K562 (cell line): ENCODE data around the gene BLZF1. TPM values are rescaled to one million over a fixed set of nuclear protein-coding genes. Genes with fewer than 3 reads are reported as not detected.

Experiments
- ATAC-seq: fragments of 200-7000 bp; cut with Tn5 transposase; 3 replicates; pipeline ENCODE4 v1.9.1; 2020; ENCODE audit warnings: moderate library complexity
- BruUV-seq: library from RNA; stranded (reverse); fragments of 400-500 nt; replicated peaks from 2 replicates; lab custom pipeline; 2021; lab: Mats Ljungman, UMichigan
- CTCF ChIA-PET: fragments of 300-600 bp; formaldehyde crosslinking; extraction: SDS; loops from one replicate; lab custom pipeline; 2021; ENCODE audit warnings: low intra/inter-chr PET ratio; lab: Yijun Ruan, JAX
- POLR2A ChIA-PET: fragments of 300-600, 350-650 bp; sonication (Branson Sonifier 250); formaldehyde crosslinking; extraction: SDS; loops from one replicate; lab custom pipeline; 2021; ENCODE audit warnings: antibody characterized with exemption, inconsistent platforms; lab: Yijun Ruan, JAX
- DNase-seq, 4 experiments: peaks; one replicate each; pipeline versions ENCODE4 v3.0.0 to v3.0.0-alpha.2; 2011 to 2018; ENCODE audit warnings: low spot score in 3 of 4, mixed read lengths in 3 of 4; ENCODE audit errors: extremely low read depth in 1 of 4
- FAIRE-seq: peaks from 2 replicates; lab custom pipeline; 2011; peaks lifted over from hg19 to GRCh38; lab: Jason Lieb, UNC
- H2AFZ ChIP-seq: 2 replicates; pipeline ENCODE4 v1.6.0; 2011; ENCODE audit warnings: low read depth, low read length, control low read depth, inconsistent platforms
- H3K27ac ChIP-seq: fragments of 200-600 bp; 3 replicates; pipeline ENCODE4 v1.8.0; 2011; ENCODE audit warnings: low read depth, mild to moderate bottlenecking, control low read depth, inconsistent platforms, low read length, moderate library complexity, mixed read lengths; ENCODE audit errors: extremely low read depth
- H3K27me3 ChIP-seq, 2 experiments: fragments of 300-600 bp in 1 of 2; 2 replicates in 1 of 2; 3 replicates in 1 of 2; pipeline versions ENCODE4 v1.6.0 to v1.8.0; 2011; ENCODE audit warnings: inconsistent platforms in 2 of 2, low read length in 2 of 2, mild to moderate bottlenecking in 1 of 2, mixed read lengths in 1 of 2, moderate library complexity in 1 of 2; ENCODE audit not compliant: control insufficient read depth in 2 of 2, insufficient read depth in 2 of 2
- H3K36me3 ChIP-seq: fragments of 300-600 bp; 3 replicates; pipeline ENCODE4 v1.8.0; 2011; ENCODE audit warnings: mild to moderate bottlenecking, low read length, inconsistent platforms; ENCODE audit not compliant: control insufficient read depth, insufficient read depth
- H3K4me1 ChIP-seq, 2 experiments: fragments of 200-600 bp in 1 of 2; replicated peaks in 1 of 2; 2 replicates in 1 of 2; 3 replicates in 1 of 2; pipeline versions ENCODE4 v1.5.1 to v1.8.0; 2011; ENCODE audit warnings: inconsistent platforms in 2 of 2, low read length in 2 of 2, mild to moderate bottlenecking in 1 of 2, mixed read lengths in 1 of 2, moderate library complexity in 1 of 2; ENCODE audit not compliant: control insufficient read depth in 2 of 2, insufficient read depth in 2 of 2
- H3K4me2 ChIP-seq: 2 replicates; pipeline ENCODE4 v1.6.1; 2011; ENCODE audit warnings: low read length, control low read depth, inconsistent platforms, mixed read lengths; ENCODE audit not compliant: insufficient read depth
- H3K4me3 ChIP-seq: fragments of 200-600 bp; sonication (generic), shearing (Covaris generic); 2 replicates; pipeline ENCODE4 v1.5.1; 2016; ENCODE audit warnings: control low read depth, inconsistent platforms
- H3K79me2 ChIP-seq: fragments of 200-600 bp; 3 replicates; pipeline ENCODE4 v1.8.0; 2011; ENCODE audit warnings: low read length, inconsistent platforms; ENCODE audit not compliant: control insufficient read depth, insufficient read depth
- H3K9ac ChIP-seq, 2 experiments: 2 replicates each; pipeline versions ENCODE4 v1.6.0 to v1.6.1; 2011; ENCODE audit warnings: low read depth in 2 of 2, low read length in 2 of 2, control low read depth in 1 of 2, inconsistent platforms in 1 of 2, mild to moderate bottlenecking in 1 of 2, mixed read lengths in 1 of 2; ENCODE audit not compliant: insufficient read depth in 1 of 2
- H3K9me1 ChIP-seq: one replicate; pipeline ENCODE4 v1.6.0; 2011; ENCODE audit warnings: inconsistent platforms, mild to moderate bottlenecking, low read length, moderate library complexity; ENCODE audit not compliant: control insufficient read depth, insufficient read depth
- H3K9me3 ChIP-seq: replicated peaks from 2 replicates; pipeline ENCODE4 v1.5.1; 2011; ENCODE audit warnings: low read depth, low read length, inconsistent platforms; ENCODE audit not compliant: control insufficient read depth, insufficient read depth
- H4K20me1 ChIP-seq: replicated peaks from 2 replicates; pipeline ENCODE4 v1.6.1; 2011; ENCODE audit warnings: low read length, inconsistent platforms, mixed read lengths; ENCODE audit not compliant: control insufficient read depth, insufficient read depth
- CHD2 ChIP-seq: IDR thresholded peaks from 2 replicates; pipeline ENCODE4 v1.6.1; 2011; ENCODE audit warnings: low read depth, low read length
- CSDE1 ChIP-seq, 2 experiments: fragments of 450-650 bp; IDR thresholded peaks; 2 replicates each; pipeline ENCODE4 v1.6.1; 2016; ENCODE audit warnings: mild to moderate bottlenecking in 1 of 2
- DNMT1 ChIP-seq: fragments of 450-650 bp; IDR thresholded peaks from 2 replicates; pipeline ENCODE4 v1.6.1; 2016; ENCODE audit warnings: antibody characterized with exemption, mild to moderate bottlenecking
- EWSR1 ChIP-seq: fragments of 450-650 bp; IDR thresholded peaks from 2 replicates; pipeline ENCODE4 v1.6.1; 2018; ENCODE audit warnings: borderline replicate concordance, mild to moderate bottlenecking, low read depth, moderate library complexity; ENCODE audit not compliant: partially characterized antibody
- GTF2A2 ChIP-seq: IDR thresholded peaks from 2 replicates; pipeline ENCODE4 v1.6.1; 2016; ENCODE audit warnings: mild to moderate bottlenecking, missing genetic modification characterization, missing compliant biosample characterization
- KDM4B ChIP-seq, 2 experiments: fragments of 450-650 bp in 1 of 2; sonication (generic) in 1 of 2; IDR thresholded peaks; 2 replicates each; pipeline ENCODE4 v1.6.1; 2016 to 2017; ENCODE audit warnings: borderline replicate concordance in 2 of 2, antibody characterized with exemption in 1 of 2, low read depth in 1 of 2, mild to moderate bottlenecking in 1 of 2
- POLR2AphosphoS5 ChIP-seq: IDR thresholded peaks from 2 replicates; pipeline ENCODE4 v1.6.1; 2011; ENCODE audit warnings: mild to moderate bottlenecking, low read depth, low read length, moderate library complexity; ENCODE audit not compliant: control insufficient read depth, insufficient read depth
- SAFB2 ChIP-seq: fragments of 200-400 bp; formaldehyde crosslinking; IDR thresholded peaks from 2 replicates; pipeline ENCODE4 v1.6.1; 2018; ENCODE audit warnings: borderline replicate concordance, low read length, low read depth, moderate library complexity; ENCODE audit not compliant: severe bottlenecking
- ZBTB1 ChIP-seq: sonication (generic); formaldehyde crosslinking; IDR thresholded peaks from 2 replicates; pipeline ENCODE4 v1.8.1; 2023; ENCODE audit warnings: missing genetic modification reagents, low read depth, mild to moderate bottlenecking, borderline replicate concordance
- ZNF217 ChIP-seq: sonication (generic); formaldehyde crosslinking; IDR thresholded peaks from 2 replicates; pipeline ENCODE4 v1.8.0; 2022; ENCODE audit warnings: mild to moderate bottlenecking, missing genetic modification reagents
- ZNF274 ChIP-seq: IDR thresholded peaks from 2 replicates; pipeline ENCODE4 v1.6.1; 2011; ENCODE audit warnings: low read depth, mild to moderate bottlenecking, low read length, moderate library complexity, borderline replicate concordance
- ZNF699 ChIP-seq: fragments of 250-450 bp; sonication (Bioruptor Pico); IDR thresholded peaks from 2 replicates; pipeline ENCODE4 v1.8.0; 2021; ENCODE audit warnings: mild to moderate bottlenecking, moderate library complexity; ENCODE audit not compliant: insufficient replicate concordance
- ZNF79 ChIP-seq: fragments of 250-450 bp; sonication (Bioruptor Pico); IDR thresholded peaks from 2 replicates; pipeline ENCODE4 v1.4.0; 2020; ENCODE audit warnings: low read depth, mild to moderate bottlenecking, moderate library complexity
- WGBS: fragments of 100-300 bp; shearing (Covaris generic); methylation state at CpG from one replicate; pipeline ENCODE4 v1.1.6; 2016; ENCODE audit warnings: low coverage, mixed read lengths; ENCODE audit not compliant: insufficient coverage; ENCODE audit errors: missing lambda C conversion rate; 5-methylcytosine and 5-hydroxymethylcytosine counted together
- in situ Hi-C: fragments of 300-500 bp; cut with MboI; formaldehyde crosslinking; loops from 4 replicates; pipeline ENCODE4 v1.15.0; 2018; ENCODE audit warnings: inconsistent platforms, mixed read lengths
- intact Hi-C: fragments of 100-400 bp; cut with micrococcal nuclease; formaldehyde crosslinking; loops from 2 replicates; pipeline ENCODE4 v1.14.2; 2022
- polyA plus RNA-seq, 8 experiments: library from polyadenylated mRNA; depleted of rRNA in 4 of 8; stranded (reverse) in 5 of 8; unstranded in 3 of 8; fragments of >200 nt; fragmentation: Nextera tagmentation in 2 of 8; fragmentation: Illumina TruSeq in 1 of 8; extraction: Ambion mirVana in 2 of 8; extraction: Trizol in 1 of 8; gene quantifications; 2 replicates each; pipeline versions ENCODE4 v1.2.1 to v1.2.3, GENCODE V29; 2011 to 2014; ENCODE audit warnings: inconsistent platforms in 1 of 8, missing spikeins in 1 of 8
- total RNA-seq, 7 experiments: library from RNA; depleted of rRNA in 6 of 7; stranded (reverse); fragments of >200 nt in 6 of 7; fragmentation: Illumina TruSeq in 2 of 7; extraction: Trizol in 2 of 7; gene quantifications; 2 replicates each; pipeline versions ENCODE4 v1.2.1 to v1.2.3, GENCODE V29; 2011 to 2021; ENCODE audit warnings: low replicate concordance in 1 of 7
- TF ChIP-seq, protein P1 (sequence below): fragments of 450-650 bp; formaldehyde crosslinking; IDR thresholded peaks from 2 replicates; pipeline ENCODE4 v1.4.0; 2020; ENCODE audit warnings: mild to moderate bottlenecking, moderate library complexity
- TF ChIP-seq, protein P2 (sequence below): sonication (generic); formaldehyde crosslinking; IDR thresholded peaks from 2 replicates; pipeline ENCODE4 v1.9.0; 2022; ENCODE audit warnings: mild to moderate bottlenecking, missing genetic modification reagents
- TF ChIP-seq, protein P3 (sequence below): fragments of 250-450 bp; sonication (Bioruptor Pico); IDR thresholded peaks from 2 replicates; pipeline ENCODE4 v1.5.0; 2021; ENCODE audit warnings: mild to moderate bottlenecking, moderate library complexity

Gene BLZF1
- total and polyA plus RNA-seq, 9 of the 15 experiments (the other 6 are each of a cell fraction or from before 2014, with no cell fraction given) = 20.5 to 32.8 (median 25.3) TPM

DNA sequence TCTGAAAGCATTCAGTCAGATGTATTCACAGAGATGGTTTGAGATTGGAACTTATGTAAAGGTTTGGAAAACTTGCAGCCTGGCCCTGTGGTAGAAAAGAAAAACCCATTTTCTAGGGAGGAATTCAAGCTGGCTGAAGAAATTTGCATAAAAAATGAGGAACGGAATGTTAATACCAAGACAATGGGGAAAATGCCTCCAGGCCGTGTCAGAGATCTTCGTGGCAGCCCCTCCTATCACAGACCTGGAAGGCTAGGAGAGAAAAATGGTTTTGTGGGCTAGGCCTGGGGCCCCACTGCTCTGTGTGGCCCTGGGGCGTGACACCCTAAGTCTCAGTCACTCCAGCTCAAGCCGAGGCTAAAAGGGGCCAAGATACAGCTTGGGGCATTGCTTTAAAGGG lies 27.1 kb upstream of the BLZF1 start:
- H3K9me1 ChIP-seq = no peaks in the 10 kb centered on the region
- H2AFZ ChIP-seq = no peak overlapping the region
- no peak overlapping the region for H3K4me2 ChIP-seq
- DNase-seq (no peak), ATAC-seq (no peak), FAIRE-seq (no peak)
- H3K9ac ChIP-seq = no peak overlapping the region
- H3K4me3 ChIP-seq = no peak overlapping the region
- WGBS = 82% methylated on average over 5 of the region's 5 CpGs
- H4K20me1 ChIP-seq = no peaks in the 10 kb centered on the region
- in situ Hi-C loops (no loop called here), intact Hi-C loops (loop anchor here (10.0 kb wide), 2 partner anchors 526 to 706 kb away; no protein-coding TSS in a partner anchor)
- POLR2A ChIA-PET = no interaction called here
- CTCF ChIA-PET = no interaction called here
- no peaks in the 10 kb centered on the region for H3K36me3 ChIP-seq
- H3K9me3 ChIP-seq = no peaks in the 10 kb centered on the region
- H3K4me1 ChIP-seq = peaks cover 3 to 16% of the 10 kb centered on the region in 2 experiments; a peak in 3 of 5 replicates
- no peak overlapping the region for H3K27ac ChIP-seq
- no peaks in the 10 kb centered on the region for H3K27me3 ChIP-seq
- BruUV-seq = no TSS peak
- H3K79me2 ChIP-seq = no peaks in the 10 kb centered on the region
- no peak for TF ChIP-seq SAFB2
- TF ChIP-seq CSDE1 (IDR thresholded peaks at IDR 0.05) = no peak
- TF ChIP-seq, protein P1, sequence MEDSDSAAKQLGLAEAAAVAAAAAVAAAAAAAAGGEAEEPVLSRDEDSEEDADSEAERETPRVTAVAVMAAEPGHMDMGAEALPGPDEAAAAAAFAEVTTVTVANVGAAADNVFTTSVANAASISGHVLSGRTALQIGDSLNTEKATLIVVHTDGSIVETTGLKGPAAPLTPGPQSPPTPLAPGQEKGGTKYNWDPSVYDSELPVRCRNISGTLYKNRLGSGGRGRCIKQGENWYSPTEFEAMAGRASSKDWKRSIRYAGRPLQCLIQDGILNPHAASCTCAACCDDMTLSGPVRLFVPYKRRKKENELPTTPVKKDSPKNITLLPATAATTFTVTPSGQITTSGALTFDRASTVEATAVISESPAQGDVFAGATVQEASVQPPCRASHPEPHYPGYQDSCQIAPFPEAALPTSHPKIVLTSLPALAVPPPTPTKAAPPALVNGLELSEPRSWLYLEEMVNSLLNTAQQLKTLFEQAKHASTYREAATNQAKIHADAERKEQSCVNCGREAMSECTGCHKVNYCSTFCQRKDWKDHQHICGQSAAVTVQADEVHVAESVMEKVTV = no peak
- TF ChIP-seq ZNF699 (CRISPR knock-in tag) = no peak
- TF ChIP-seq ZNF217 (CRISPR knock-in tag) = no peak
- TF ChIP-seq KDM4B (IDR thresholded peaks at IDR 0.05; ENCODE audit: borderline replicate concordance in 2 of 2, low read depth in 1 of 2) = no peak
- no peak for TF ChIP-seq EWSR1
- TF ChIP-seq, protein P2, sequence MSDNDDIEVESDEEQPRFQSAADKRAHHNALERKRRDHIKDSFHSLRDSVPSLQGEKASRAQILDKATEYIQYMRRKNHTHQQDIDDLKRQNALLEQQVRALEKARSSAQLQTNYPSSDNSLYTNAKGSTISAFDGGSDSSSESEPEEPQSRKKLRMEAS = no peak
- TF ChIP-seq, protein P3, sequence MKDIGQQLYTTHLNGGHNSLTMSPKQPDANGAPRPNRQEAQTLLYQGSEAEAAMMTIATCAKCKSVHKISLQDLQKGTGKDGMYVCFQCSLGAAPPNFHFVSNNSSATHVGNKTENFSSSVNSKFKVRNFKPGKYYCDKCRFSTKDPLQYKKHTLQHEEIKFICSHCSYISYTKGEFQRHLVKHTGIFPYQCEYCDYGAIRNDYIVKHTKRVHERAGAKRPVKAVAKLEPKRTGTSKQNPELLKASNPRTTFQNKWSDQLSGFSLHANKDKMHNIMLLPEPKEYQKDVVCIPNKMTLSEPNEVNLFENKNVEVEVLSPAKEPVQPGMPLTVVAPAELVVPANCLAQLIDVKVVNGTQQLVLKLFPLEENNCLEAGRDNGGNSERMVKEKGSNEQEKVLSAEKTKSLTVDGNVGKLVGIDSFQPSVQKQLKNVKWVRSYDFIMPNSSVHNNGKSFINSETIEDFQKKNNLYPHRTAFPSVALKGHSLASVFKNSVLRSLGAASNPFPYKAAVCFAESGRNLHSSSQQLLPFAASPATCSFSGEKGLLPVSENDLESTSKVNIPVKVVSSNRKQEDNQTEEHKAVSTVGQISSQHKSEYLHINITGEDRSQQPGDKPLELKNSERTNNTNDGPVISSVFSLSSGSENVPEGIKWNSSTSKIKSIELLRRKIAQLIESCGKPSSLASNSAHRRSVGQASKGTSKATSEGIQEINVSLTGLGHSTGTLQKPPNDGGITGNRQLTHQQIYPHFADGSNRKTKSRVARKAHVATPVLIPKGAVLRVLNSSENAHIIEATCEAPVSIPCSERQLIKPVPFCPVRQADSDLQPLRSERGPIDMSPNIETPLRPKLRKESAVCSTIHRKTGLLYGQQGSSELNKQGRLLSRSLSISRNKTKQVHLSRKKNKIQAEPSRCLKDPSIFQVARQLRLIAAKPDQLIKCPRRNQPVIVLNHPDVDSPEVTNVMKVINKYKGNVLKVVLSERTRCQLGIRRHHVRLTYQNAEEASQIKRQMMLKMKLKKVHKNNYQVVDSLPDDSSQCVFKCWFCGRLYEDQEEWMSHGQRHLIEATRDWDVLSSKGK (CRISPR knock-in tag) = no peak
- no peak for TF ChIP-seq DNMT1
- no peak for TF ChIP-seq ZBTB1
- TF ChIP-seq CHD2 = no peak
- no peak for TF ChIP-seq ZNF274
- TF ChIP-seq ZNF79 (CRISPR knock-in tag) = no peak
- no peak for TF ChIP-seq GTF2A2 (tag)
- TF ChIP-seq POLR2AphosphoS5 = no peak
